Activated CD4-positive, alpha-beta T cell treated with anti-CD3 and anti-CD28 coated beads, Interleukin-2, amount 50 U/mL, for 48 hours (primary cell): Measurements from ENCODE around the gene LTBP3.
A peak's percentile ranks its signal among the peaks of the same experiment; 100 is the strongest.

ENCODE experiments used
- DNase-seq, 2 experiments: peaks; one replicate each; pipeline ENCODE4 v3.0.0-alpha.2; 2020

LTBP3 gene

GRCh38 chr11:65553301-65554001 lies 4.7 kb downstream of the LTBP3 start:
- peak; percentile 63 to 75 for DNase-seq

- no peak for DNase-seq
Measured at GRCh38 chr11:65552388-65552951, 5.7 kb downstream of the LTBP3 start.

- DNase-seq: peak; percentile 62 to 72
Measured at GRCh38 chr11:65551572-65552387, 6.4 kb downstream of the LTBP3 start.

- no peak for DNase-seq
Measured at GRCh38 chr11:65549096-65549495, 9.1 kb downstream of the LTBP3 start.

GRCh38 chr11:65548395-65548794 lies 9.8 kb downstream of the LTBP3 start:
- DNase-seq: no peak

- DNase-seq: no peak
Measured at GRCh38 chr11:65547446-65548125, 10.6 kb downstream of the LTBP3 start.

- DNase-seq: peak; percentile 99
Measured at GRCh38 chr11:65546217-65546958, 11.8 kb downstream of the LTBP3 start.

- DNase-seq: no peak
Measured at GRCh38 chr11:65545853-65546216, 12.3 kb downstream of the LTBP3 start.

GRCh38 chr11:65542738-65543390 lies 15.3 kb downstream of the LTBP3 start:
- DNase-seq: no peak

- no peak for DNase-seq
Measured at GRCh38 chr11:65541093-65541982, 16.8 kb downstream of the LTBP3 start.

- peak; percentile 96 for DNase-seq
Measured at GRCh38 chr11:65540290-65541092, 17.7 kb downstream of the LTBP3 start.

- no peak for DNase-seq
Measured at GRCh38 chr11:65539744-65540289, 18.3 kb downstream of the LTBP3 start.

GRCh38 chr11:65538915-65539743 lies 19.0 kb downstream of the LTBP3 start:
- no peak for DNase-seq

GRCh38 chr11:65538232-65538914 lies 19.8 kb downstream of the LTBP3 start:
- DNase-seq: no peak

- DNase-seq: no peak
Measured at GRCh38 chr11:65537620-65538231, 20.4 kb downstream of the LTBP3 start.

- DNase-seq: no peak
Measured at GRCh38 chr11:65537296-65537597, 20.9 kb downstream of the LTBP3 start.

- no peak for DNase-seq
Measured at GRCh38 chr11:65536412-65537295, 21.5 kb downstream of the LTBP3 start.
